Hepatocyte (in vitro differentiated cells): ENCODE measurements around the gene ATR.

Experiments used
- EZH2 ChIP-seq: fragments of 200-600 bp; sonication (generic); IDR thresholded peaks from 2 replicates; pipeline ENCODE4 v1.6.1; 2016; ENCODE audit warnings: antibody characterized with exemption, mild to moderate bottlenecking, borderline replicate concordance
- EZH2phosphoT487 ChIP-seq: fragments of 200-600 bp; sonication (generic); IDR thresholded peaks from one replicate; pipeline ENCODE4 v1.6.1; 2018; ENCODE audit warnings: antibody characterized with exemption, mild to moderate bottlenecking, low read depth, moderate library complexity; ENCODE audit not compliant: unreplicated experiment, severe bottlenecking

DNA sequence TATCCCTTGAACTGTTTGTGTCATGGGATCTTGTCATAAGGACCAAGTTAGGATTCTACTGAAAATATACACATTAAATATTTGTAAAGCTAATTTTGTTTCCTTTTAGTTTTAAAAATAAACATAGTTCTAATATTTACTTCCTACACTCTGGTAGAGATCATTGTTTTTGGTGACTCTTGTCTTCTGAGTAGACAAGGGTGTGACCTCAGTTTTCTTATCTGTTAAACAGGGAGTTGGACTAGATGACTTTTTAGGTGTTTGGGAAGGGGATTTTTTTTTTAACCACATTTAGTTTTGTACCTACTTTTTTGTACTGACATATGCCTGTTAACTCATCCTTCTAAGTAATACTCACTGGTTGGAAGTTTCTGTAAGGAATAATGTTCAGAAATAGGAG is 48.4 kb upstream of the ATR start:
- no peak for TF ChIP-seq EZH2
- TF ChIP-seq EZH2phosphoT487 = no peak
